Left colon (tissue), 2 donors: ENCODE measurements around the gene IPCEF1. TPM values are rescaled to one million over a fixed set of nuclear protein-coding genes. Genes with fewer than 3 reads are reported as not detected.
A peak's percentile ranks its signal among the peaks of the same experiment; 100 is the strongest.
"Not testable (repeated sequence)": the region's sequence is repeated elsewhere in the genome, so short reads cannot be mapped to it uniquely, and the experiment has no call there.

ENCODE experiments used
- ATAC-seq: fragments of 200-7000 bp; cut with Tn5 transposase; one replicate; pipeline ENCODE4 v1.9.1; 2020; ENCODE audit warnings: mild to moderate bottlenecking, moderate library complexity
- DNase-seq, 2 donors: peaks; one replicate each; pipeline ENCODE4 v3.0.0-alpha.2; 2020
- intact Hi-C, 2 donors: fragments of 100-400 bp; cut with DNase I in 1 of 2; cut with micrococcal nuclease in 1 of 2; formaldehyde crosslinking; loops; one replicate each; pipeline versions ENCODE4 v1.11.2 to v1.14.0; 2022; cut with DNase I, micrococcal nuclease
- total RNA-seq, 2 donors: library from RNA; stranded (reverse); fragmentation: NEBNext Ultra II Directional; extraction: Animal tissue kit (Norgen Biotek cat#: 25700); gene quantifications; one replicate each; pipeline ENCODE4 v1.2.1, GENCODE V29; 2021
- donor health status: DM: no; HTN: no; CAD: no.
- donor health status: DM: yes; HTN: yes; CAD: no.

IPCEF1 gene
- total RNA-seq, 2 donors from 2014 or later = 1.2 to 1.8 TPM

DNA sequence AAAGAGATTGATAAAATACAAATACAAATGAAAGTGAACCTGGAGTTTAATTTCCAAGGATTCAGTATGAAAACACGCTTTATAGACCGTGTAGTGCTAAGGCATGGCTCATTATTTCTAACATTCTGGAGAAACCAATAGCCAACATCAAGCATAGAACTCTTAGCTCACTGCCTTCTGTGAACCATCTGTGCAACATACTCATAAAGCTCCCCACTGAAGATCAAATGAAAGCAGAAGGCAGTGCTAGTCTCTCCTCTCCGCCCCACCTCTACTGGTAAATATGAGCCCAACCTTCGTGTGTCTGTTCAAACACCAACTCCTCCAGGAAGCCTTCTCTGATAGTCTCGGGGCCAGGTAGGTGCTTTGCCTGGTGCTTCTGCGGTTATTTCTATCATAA is 153.6 kb downstream of the IPCEF1 start:
- DNase-seq (no peak), ATAC-seq (no peak)
- intact Hi-C loops = no loop called here

DNA sequence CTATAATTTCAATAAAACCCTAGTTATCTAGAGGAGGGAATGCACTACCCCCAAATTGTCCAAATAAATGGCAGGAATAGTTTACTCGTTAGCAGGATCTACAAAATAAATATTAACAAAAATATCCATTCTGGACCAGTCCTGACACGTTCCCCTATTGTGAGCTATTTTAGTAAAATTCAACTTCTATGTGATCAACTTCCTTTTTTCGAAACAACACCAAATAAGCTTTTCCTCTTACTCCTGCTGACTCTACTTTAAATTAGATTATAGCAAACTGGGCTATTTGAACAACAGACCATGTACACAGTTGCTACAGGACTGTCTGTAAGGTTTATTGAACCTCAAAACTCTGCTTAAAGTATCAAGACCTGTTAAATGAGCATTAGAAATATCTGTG is 154.3 kb downstream of the IPCEF1 start:
- no peak for DNase-seq
- ATAC-seq = no peak
- intact Hi-C loops = no loop called here

DNA sequence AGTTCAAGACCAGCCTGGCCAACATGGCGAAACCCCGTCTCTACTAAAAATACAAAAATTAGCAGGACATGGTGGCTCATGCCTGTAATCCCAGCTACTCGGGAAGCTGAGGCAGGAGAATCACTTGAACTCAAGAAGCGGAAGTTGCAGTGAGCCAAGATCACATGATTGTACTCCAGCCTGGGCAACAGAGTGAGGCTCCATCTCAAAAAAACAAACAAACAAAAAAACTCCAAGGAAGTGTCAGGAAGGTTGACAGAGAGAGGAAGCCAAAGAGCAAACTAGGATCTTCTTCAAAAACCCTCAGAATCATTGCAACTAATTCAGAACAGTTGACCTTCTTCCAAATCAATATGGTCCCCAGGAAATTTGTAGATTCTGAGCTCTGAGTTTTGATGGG is 154.9 kb downstream of the IPCEF1 start:
- intact Hi-C loops, DNase-seq, ATAC-seq: not testable (repeated sequence)

DNA sequence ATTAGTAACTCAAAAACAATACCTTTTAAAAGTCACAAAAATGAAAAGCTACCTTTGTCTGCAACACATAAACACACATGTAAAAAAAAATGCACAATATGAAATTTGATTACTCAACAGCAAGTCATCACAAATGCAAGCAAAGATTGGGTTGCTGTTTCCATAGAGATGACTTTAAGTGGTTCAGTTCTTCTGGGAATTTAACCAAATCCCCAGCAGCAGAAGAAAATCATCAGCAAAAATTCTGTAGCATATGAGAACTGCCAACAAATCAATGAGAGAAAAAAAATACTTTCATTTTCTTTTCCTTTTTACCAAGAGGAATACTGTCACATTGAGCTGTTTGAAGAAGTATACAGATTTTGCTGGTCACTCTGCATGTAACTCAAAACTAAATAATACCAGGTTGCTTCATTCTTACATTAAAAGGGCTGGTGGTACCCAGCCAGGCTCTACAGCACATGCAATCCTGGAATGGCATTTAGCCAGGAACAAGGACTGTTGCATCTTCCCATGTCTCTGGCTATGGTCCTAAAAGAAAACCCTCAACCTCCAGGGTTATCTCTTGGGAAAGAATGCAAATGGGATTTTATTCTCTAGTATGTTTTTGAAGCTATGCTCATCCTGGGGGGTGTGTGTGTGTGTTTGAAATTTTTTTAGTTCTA is 159.3 kb downstream of the IPCEF1 start:
- intact Hi-C loops = no loop called here
- no peak for DNase-seq

DNA sequence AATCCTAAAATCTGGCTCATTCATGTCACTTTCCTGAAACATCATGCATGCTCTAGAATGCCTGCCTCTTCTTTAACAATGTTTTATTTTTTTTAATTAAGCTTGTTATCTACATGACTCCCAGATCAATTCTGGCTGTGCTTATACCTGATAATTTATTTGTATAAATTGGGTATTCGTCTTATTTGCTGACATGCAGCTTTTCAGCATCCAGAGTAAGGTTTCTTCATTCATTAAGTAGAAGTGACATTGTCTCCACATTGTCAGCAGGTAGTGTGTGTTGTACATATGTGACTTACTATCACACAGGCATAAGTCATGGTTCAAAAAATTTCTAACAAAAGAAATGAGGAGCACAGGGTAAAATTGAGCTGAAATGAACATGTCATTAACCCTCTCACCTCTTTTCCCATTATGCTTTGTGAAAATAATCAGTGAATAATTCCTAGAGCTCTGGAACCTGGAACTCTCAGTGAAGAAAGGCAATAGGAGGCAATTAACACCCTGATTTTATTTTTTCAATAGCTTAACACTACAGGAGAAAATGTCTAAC is 160.2 kb downstream of the IPCEF1 start:
- DNase-seq (no peak), ATAC-seq (no peak)
- intact Hi-C loops = no loop called here

More for the DNA sequence above, 159.3 kb downstream of the IPCEF1 start:
- no peak for ATAC-seq

DNA sequence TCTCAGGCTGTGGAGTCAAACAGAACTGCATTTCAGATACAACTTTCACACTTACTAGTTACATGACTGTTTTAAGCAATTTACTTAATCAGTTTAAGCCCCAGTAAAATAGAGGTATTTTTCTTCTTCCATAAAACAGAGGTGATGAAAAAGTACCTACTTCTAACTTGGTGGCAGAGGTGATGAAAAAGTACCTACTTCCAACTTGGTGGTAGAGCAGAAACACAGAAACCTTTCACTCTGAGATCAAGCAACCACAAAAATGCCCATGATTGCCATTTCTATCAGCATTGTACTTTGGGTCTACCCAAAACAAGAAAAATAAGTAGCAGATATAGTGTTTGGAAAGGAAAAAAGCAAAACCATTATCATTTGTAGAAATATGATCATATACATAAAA is 168.9 kb downstream of the IPCEF1 start:
- intact Hi-C loops = no loop called here
- ATAC-seq = no peak
- DNase-seq = no peak

DNA sequence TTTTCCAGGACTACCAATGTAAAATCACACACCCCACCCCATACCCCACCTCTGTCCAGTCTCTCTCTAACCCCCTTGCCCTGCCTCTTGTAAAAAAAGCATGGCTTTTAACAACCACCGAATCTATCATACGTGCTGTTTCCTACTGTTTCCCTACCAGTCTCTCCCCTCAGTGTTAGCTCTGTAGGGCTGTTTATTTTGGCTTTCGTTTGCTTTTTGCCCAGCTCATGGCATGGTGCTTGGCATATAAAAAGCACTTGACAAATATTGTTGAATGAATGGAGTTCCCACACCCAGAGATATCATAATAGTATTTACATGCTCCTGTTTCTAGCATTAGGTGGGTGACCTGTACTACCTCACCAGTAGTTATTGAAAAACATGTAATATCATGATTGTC is 169.4 kb downstream of the IPCEF1 start:
- ATAC-seq (peak; percentile 55), DNase-seq (no peak)
- intact Hi-C loops = no loop called here

DNA sequence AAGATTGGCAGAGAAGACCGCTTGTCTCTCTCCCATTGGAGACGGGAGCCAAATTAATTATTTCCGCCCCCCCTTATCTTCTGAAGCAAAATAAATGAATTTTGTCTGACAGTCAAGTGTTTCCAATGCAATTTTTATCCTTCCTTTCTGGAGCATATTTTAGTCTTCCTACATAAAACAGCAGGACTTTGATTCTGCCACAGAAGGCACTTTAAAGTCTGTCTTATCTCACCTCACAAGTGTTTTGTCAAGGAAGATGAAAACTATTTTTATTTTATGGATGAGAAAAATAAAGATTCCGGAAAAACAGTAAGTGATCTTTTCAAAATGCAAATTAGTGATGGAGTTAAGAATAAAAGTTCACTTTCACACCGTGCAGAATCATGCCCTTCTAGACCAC is 177.2 kb downstream of the IPCEF1 start:
- no peak for DNase-seq
- intact Hi-C loops = no loop called here

DNA sequence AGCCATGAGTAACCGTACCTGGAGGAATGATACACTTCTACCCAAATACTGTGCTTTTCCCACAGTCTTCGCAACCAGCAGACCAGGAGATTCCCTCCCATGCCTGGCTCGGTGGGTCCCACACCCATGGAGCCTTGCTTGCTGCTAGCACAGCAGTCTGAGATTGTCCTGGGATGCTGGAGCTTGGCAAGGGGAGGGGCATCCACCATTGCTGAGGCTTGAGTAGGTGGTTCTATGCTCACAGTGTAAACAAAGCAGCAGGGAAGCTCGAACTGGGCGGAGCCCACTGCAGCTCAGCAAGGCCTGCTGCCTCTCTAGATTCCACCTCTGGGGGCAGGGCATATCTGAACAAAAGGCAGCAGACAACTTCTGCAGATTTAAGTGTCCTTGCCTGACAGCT is 184.2 kb downstream of the IPCEF1 start:
- ATAC-seq = not testable (repeated sequence)

More for the DNA sequence above, 177.2 kb downstream of the IPCEF1 start:
- ATAC-seq = no peak

DNA sequence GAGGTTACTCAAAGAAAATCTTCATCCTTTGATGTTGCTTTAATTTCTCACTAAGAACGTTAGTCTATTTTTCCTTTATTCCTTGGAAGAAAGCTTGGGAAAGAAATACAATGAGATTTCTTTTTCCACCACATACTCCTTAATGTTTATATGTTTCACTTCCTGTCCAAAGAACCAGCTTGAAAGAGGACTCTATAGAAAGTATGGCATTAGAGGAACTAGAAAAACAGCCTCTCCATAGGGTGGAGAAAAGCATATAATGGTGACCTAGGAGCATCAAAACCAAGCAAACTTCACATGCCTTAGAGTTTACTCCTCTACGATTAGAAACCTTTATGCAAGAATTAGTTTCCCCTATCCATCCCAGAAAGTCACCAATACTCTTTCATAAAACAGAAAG is 186.5 kb downstream of the IPCEF1 start:
- intact Hi-C loops = no loop called here
- no peak for ATAC-seq
- no peak for DNase-seq

More for the DNA sequence above, 184.2 kb downstream of the IPCEF1 start:
- intact Hi-C loops, DNase-seq: not testable (repeated sequence)

DNA sequence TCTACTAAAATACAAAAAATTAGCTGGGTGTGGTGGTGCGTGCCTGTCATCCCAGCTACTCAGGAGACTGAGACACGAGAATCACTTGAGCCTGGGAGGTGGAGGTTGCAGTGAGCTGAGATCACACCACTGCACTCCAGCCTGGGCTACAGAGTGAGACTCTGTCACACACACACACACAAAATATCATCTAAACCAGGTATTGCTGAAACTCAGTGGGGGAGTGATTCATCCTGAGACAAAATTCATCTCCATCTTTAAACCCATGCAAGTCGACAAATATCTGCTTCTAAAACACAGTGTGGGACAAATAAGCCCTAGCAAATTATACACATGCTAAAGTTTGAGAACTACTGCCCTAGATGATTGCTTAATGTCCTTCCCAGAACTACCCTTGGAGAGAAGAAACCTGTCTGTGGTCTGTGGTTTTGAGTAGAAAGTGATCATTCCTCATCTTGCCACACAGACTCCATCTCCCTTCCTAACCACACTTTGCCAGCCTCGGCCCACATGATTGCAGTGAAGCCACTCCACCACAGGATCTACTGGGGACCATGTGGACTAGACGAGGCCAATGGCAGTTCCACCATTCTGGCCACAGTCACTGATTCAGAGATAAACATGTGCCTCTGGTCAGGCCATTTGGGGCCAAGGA is 187.3 kb downstream of the IPCEF1 start:
- no peak for ATAC-seq
- DNase-seq = no peak
- intact Hi-C loops = loop anchor here in 1 of 2 donors (10.0 kb wide), 1 partner anchor 505 kb away; no protein-coding TSS in a partner anchor

DNA sequence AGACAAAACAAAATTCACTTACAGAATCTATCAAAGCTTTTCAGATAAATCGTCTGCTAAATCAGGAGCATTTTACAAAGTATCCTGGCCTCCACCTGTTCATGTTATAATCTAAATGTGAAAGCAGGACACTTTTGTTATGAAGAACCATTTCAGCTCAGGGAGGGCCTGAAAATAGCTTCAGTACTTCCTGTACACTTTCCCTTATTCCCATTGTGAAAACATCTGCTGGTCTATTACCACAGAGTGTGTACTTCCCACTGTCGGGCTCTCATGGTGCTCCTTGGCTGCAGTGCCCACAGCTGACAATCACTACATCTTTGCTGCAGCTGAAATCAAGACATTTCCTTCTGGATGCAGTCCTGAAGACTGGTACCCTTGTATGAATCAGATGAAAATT is 189.5 kb downstream of the IPCEF1 start:
- intact Hi-C loops = loop anchor here in 1 of 2 donors (10.0 kb wide), 1 partner anchor 508 kb away; no protein-coding TSS in a partner anchor
- no peak for ATAC-seq

DNA sequence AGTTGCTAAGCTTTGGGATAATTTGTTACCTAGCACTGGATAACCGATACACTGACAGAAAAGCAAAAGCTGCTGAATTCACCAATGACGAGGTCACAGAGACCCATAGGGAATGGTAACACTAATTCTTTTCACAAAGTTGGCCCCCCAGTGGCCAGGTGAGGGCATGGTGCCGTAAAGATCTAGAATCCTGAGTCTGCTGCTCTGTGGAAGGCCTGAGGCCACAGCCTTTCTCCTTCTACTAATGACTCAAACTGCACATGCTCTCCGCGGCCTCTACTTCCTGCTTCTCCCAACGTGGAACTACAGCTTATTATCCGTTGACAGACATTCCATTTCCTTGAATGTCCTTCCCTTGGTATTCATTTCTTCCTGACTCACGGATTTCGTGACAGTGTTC is 190.5 kb downstream of the IPCEF1 start:
- DNase-seq (no peak), ATAC-seq (no peak)
- intact Hi-C loops = loop anchor here in 1 of 2 donors (10.0 kb wide), 1 partner anchor 509 kb away; no protein-coding TSS in a partner anchor

More for the DNA sequence above, 189.5 kb downstream of the IPCEF1 start:
- DNase-seq = no peak

DNA sequence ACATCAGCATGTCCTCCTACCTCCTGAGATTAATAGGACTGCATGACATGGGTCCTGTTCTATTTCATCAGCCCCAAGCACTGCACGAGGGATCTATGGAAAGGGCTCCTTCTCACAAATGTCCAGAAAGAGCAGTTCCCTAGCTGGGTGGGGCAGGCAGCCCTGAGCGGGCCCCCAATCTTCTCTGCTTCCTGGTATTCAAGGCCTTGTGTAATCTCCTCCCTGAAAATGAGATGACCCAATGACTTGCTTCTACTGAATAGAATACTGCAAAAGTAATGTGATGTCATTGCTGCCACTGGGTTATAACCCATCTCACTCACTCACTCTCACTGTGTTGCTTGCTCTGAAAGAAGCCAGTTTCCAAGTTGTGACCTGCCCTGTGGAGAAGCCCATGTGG is 191.1 kb downstream of the IPCEF1 start:
- ATAC-seq = no peak
- no peak for DNase-seq

DNA sequence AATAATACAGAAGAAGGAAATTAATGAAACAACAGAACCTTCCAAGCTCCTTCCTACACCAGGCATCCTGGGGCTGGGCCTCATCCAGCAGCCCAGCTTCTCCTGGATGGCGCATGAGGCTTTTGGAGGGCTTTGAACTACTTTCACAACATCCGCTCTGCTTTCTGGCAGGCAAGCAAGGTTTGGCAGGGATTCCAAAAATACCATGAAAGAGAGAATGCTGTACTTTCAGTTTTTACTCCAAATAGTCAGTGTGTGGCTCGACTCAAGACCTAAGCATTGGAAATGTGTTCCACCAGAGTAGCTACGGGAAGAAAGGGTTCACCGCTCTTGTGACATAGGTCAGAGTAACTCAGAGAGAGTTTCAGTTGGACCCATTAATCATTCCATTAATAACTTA is 192.2 kb downstream of the IPCEF1 start:
- no peak for ATAC-seq
- intact Hi-C loops = loop anchor here in 1 of 2 donors (10.0 kb wide), 1 partner anchor 510 kb away; no protein-coding TSS in a partner anchor
- DNase-seq = no peak

More for the DNA sequence above, 191.1 kb downstream of the IPCEF1 start:
- intact Hi-C loops = loop anchor here in 1 of 2 donors (10.0 kb wide), 1 partner anchor 509 kb away; no protein-coding TSS in a partner anchor

DNA sequence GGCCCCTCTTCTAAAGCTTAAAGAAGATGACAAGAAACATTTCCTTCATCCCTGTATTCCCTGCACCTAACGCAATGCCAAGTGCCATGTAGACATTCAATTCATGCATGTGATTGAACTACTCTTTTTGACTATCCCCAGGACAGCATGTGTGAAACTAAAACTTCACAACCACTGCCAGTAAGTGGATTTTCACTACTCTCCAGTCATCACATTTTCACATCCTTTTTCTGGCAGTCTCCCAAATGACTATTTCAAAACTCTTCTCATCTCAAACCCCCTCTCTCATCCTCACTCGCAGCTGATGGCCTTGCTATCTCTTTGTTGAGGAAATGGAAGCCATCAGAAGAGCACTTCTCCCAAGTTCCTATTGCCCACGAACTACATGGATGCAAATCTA is 194.9 kb downstream of the IPCEF1 start:
- no peak for ATAC-seq
- intact Hi-C loops = loop anchor here in 1 of 2 donors (10.0 kb wide), 1 partner anchor 513 kb away; no protein-coding TSS in a partner anchor
- no peak for DNase-seq

DNA sequence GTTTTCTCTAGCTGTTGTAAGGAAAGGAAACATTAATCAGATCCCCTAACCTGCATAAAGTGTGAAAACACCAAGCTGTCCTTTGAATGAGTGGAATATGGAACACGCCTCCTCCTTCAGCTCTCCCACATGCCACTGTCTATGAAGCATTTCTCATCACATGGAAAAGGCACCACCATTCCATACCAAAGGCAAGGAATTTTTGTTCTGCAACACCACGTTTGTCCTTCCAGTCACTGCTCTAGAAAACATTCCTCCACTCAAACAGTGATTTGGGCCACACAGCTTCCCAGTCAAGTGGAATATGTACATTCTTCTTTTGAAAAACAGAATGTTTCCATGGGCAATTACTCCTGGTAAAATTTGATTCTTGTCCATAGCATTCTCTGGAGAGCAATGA is 197.5 kb downstream of the IPCEF1 start:
- intact Hi-C loops = loop anchor here (10.0 kb wide), 2 partner anchors 116 to 246 kb away; no protein-coding TSS in a partner anchor
- DNase-seq (no peak), ATAC-seq (no peak)

DNA sequence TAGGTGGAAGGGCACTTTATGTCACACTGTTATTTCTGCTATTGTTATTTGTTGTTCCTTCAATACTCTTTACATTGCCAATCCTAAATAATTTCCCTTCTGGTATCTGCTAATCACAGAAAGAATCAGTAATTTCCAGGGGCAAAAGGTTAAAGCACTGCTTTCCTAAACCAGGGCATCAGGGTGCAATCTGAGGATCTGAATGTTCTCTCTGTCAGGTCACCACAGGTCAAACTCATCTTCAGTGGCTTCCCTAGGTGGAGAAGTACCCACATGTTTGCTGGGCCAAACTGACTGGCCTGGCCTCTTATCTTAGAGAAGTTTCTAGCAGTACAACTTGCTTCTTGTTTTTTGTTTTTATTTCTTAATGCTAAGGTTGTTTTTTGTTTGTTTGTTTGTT is 198.9 kb downstream of the IPCEF1 start:
- intact Hi-C loops = loop anchor here (10.0 kb wide), 2 partner anchors 117 to 247 kb away; no protein-coding TSS in a partner anchor
- DNase-seq (no peak), ATAC-seq (no peak)

DNA sequence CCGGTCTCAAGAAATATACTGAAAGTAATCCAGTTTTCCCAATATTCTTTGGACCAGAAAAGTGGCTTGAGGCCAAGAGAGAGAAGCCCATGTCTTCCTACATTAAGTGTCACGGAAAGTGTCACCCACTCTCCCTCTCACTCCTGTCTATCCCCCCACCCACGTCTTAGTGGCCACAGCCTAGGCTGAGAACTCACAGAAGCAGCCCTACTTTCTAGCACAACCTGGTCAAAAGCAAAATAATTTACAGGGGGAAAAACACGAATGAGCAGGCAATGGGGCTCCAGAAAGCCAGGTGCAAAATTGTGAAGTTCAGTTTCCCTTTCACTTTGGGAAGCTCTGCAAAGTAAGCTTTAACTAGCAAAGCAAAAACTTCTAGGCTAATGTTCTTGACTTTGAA is 199.5 kb downstream of the IPCEF1 start:
- no peak for ATAC-seq
- DNase-seq = no peak
- intact Hi-C loops = loop anchor here (10.0 kb wide), 2 partner anchors 118 to 248 kb away; no protein-coding TSS in a partner anchor
